Breast epithelium (tissue), 4 donors: Measurements from ENCODE around the gene COL6A5. TPM values are rescaled to one million over a fixed set of nuclear protein-coding genes. Genes with fewer than 3 reads are reported as not detected.

Source experiments
- DNase-seq, 2 donors: peaks; one replicate each; pipeline ENCODE4 v3.0.0-alpha.2; 2019; ENCODE audit warnings: low spot score in 2 of 2
- H3K27ac ChIP-seq, 2 donors: fragments of 200-600 bp; sonication (generic) in 1 of 2; one replicate each; pipeline ENCODE4 v1.5.1; 2016 to 2019; ENCODE audit warnings: mild to moderate bottlenecking in 1 of 2
- H3K27me3 ChIP-seq, 2 donors: fragments of 200-600 bp; sonication (generic) in 1 of 2; one replicate each; pipeline versions ENCODE4 v1.5.1 to v1.6.0; 2017 to 2019; ENCODE audit warnings: control low read depth in 1 of 2, mild to moderate bottlenecking in 1 of 2
- H3K36me3 ChIP-seq: fragments of 200-600 bp; one replicate; pipeline ENCODE4 v1.5.1; 2019
- H3K4me1 ChIP-seq, 2 donors: fragments of 200-600 bp; sonication (generic); one replicate each; pipeline ENCODE4 v1.5.1; 2016 to 2019; ENCODE audit warnings: control low read depth in 1 of 2
- H3K4me3 ChIP-seq, 3 donors: fragments of 200-600 bp; sonication (generic); 1 replicate in 2 of 3; 2 replicates in 1 of 3; pipeline ENCODE4 v1.5.1; 2016 to 2019; ENCODE audit warnings: mild to moderate bottlenecking in 3 of 3, moderate library complexity in 2 of 3
- H3K9me3 ChIP-seq, 2 donors: fragments of 200-600 bp; sonication (generic) in 1 of 2; one replicate each; pipeline ENCODE4 v1.5.1; 2016 to 2019; ENCODE audit warnings: control low read depth in 1 of 2
- CTCF ChIP-seq, 3 donors: fragments of 450-650 bp; IDR thresholded peaks; one replicate each; pipeline ENCODE4 v1.5.1; 2016 to 2017; ENCODE audit warnings: antibody characterized with exemption in 3 of 3, mild to moderate bottlenecking in 3 of 3, moderate library complexity in 3 of 3
- POLR2A ChIP-seq: fragments of 450-650 bp; IDR thresholded peaks from one replicate; pipeline ENCODE4 v1.6.1; 2016; ENCODE audit warnings: antibody characterized with exemption, mild to moderate bottlenecking, moderate library complexity
- POLR2AphosphoS5 ChIP-seq, 3 donors: sonication (generic); formaldehyde crosslinking; IDR thresholded peaks; one replicate each; pipeline ENCODE4 v1.6.1; 2017; ENCODE audit warnings: antibody characterized with exemption in 3 of 3
- intact Hi-C: fragments of 100-400 bp; cut with DNase I; formaldehyde crosslinking; loops from one replicate; pipeline ENCODE4 v1.15.1; 2023; ENCODE audit warnings: low total_unique reads
- total RNA-seq, 3 donors: library from RNA; depleted of rRNA; stranded (reverse); fragments of >200 nt; gene quantifications; one replicate each; pipeline ENCODE4 v1.1.0, GENCODE V29; 2016

Gene COL6A5
- total RNA-seq, 3 donors from 2014 or later, result not detected

GRCh38 chr3:130488769-130489450, 143.4 kb downstream of the COL6A5 start:
- Histone ChIP-seq H3K9me3 (no peaks in the 10 kb centered on the region), H3K27ac (no peak overlapping the region), H3K27me3 (no peaks in the 10 kb centered on the region), H3K4me1 (no peaks in the 10 kb centered on the region), H3K4me3 (no peak overlapping the region), H3K36me3 (no peaks in the 10 kb centered on the region)
- no peak for TF ChIP-seq CTCF (IDR thresholded peaks at IDR 0.05)
- no peak for DNase-seq
- intact Hi-C loops, result no loop called here

GRCh38 chr3:130490241-130490640, 144.8 kb downstream of the COL6A5 start:
- TF ChIP-seq POLR2A, result no peak
- no peak for TF ChIP-seq POLR2AphosphoS5 (IDR thresholded peaks at IDR 0.05)
- TF ChIP-seq CTCF (IDR thresholded peaks at IDR 0.05), result no peak
- H3K27ac ChIP-seq, result peak overlapping the region in 1 of 2 donors; percentile 8
- intact Hi-C loops, result no loop called here
- H3K4me1 ChIP-seq, result no peaks in the 10 kb centered on the region
- H3K9me3 ChIP-seq, result no peaks in the 10 kb centered on the region
- no peak overlapping the region for H3K4me3 ChIP-seq
- DNase-seq, result no peak
- no peaks in the 10 kb centered on the region for H3K36me3 ChIP-seq
- no peaks in the 10 kb centered on the region for H3K27me3 ChIP-seq

- intact Hi-C loops, result no loop called here
- DNase-seq, result no peak
- H3K4me3 ChIP-seq, result no peak overlapping the region
- TF ChIP-seq POLR2A, result no peak
- TF ChIP-seq CTCF (IDR thresholded peaks at IDR 0.05), result no peak
- no peak for TF ChIP-seq POLR2AphosphoS5 (IDR thresholded peaks at IDR 0.05)
- H3K4me1 ChIP-seq, result no peaks in the 10 kb centered on the region
- no peak overlapping the region for H3K27ac ChIP-seq
- no peaks in the 10 kb centered on the region for H3K9me3 ChIP-seq
- no peaks in the 10 kb centered on the region for H3K36me3 ChIP-seq
- H3K27me3 ChIP-seq, result no peaks in the 10 kb centered on the region
Measured at GRCh38 chr3:130491431-130491830, 146.0 kb downstream of the COL6A5 start.

- Histone ChIP-seq H3K36me3 (no peaks in the 10 kb centered on the region), H3K9me3 (no peaks in the 10 kb centered on the region), H3K27me3 (no peaks in the 10 kb centered on the region), H3K27ac (no peak overlapping the region), H3K4me1 (no peaks in the 10 kb centered on the region), H3K4me3 (no peak overlapping the region)
- intact Hi-C loops, result no loop called here
- TF ChIP-seq POLR2A, result no peak
- no peak for TF ChIP-seq CTCF (IDR thresholded peaks at IDR 0.05)
- no peak for TF ChIP-seq POLR2AphosphoS5 (IDR thresholded peaks at IDR 0.05)
- no peak for DNase-seq
Measured at GRCh38 chr3:130504701-130505100, 159.2 kb downstream of the COL6A5 start.

DNA sequence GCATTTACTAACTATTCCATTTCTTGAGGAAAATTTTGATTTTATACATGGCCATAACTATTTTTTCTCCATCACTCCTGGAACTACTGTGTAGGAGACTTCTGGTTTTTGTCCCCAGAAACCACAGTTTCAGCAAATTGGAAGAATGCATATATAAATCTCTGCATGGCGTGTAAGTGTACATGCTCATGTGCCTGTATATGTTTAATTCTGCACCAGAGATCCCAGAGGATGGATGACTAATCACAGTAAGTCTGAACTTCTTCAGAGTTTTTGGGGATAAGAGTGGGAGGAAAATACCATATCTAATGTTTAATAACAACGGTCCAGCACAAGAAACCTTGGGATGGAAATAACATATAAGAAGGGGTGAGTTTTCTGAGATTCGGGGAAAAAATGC, 160.6 kb downstream of the COL6A5 start:
- DNase-seq, result no peak
- intact Hi-C loops, result no loop called here
- no peaks in the 10 kb centered on the region for H3K27me3 ChIP-seq

More for the DNA sequence above, 160.6 kb downstream of the COL6A5 start:
- Histone ChIP-seq H3K4me1 (no peaks in the 10 kb centered on the region), H3K27ac (no peak overlapping the region), H3K36me3 (no peaks in the 10 kb centered on the region), H3K9me3 (no peaks in the 10 kb centered on the region), H3K4me3 (no peak overlapping the region)
- no peak for TF ChIP-seq POLR2A
- no peak for TF ChIP-seq CTCF (IDR thresholded peaks at IDR 0.05)
- no peak for TF ChIP-seq POLR2AphosphoS5 (IDR thresholded peaks at IDR 0.05)
